HS-5 (cell line): ENCODE data around the gene PIGBOS1.
A peak's percentile ranks its signal among the peaks of the same experiment; 100 is the strongest.
"Not testable (repeated sequence)": the region's sequence is repeated elsewhere in the genome, so short reads cannot be mapped to it uniquely, and the experiment has no call there.

Source experiments
- DNase-seq: peaks from one replicate; pipeline ENCODE4 v3.0.0-alpha.2; 2012; ENCODE audit warnings: low read depth

The PIGBOS1 gene

DNA sequence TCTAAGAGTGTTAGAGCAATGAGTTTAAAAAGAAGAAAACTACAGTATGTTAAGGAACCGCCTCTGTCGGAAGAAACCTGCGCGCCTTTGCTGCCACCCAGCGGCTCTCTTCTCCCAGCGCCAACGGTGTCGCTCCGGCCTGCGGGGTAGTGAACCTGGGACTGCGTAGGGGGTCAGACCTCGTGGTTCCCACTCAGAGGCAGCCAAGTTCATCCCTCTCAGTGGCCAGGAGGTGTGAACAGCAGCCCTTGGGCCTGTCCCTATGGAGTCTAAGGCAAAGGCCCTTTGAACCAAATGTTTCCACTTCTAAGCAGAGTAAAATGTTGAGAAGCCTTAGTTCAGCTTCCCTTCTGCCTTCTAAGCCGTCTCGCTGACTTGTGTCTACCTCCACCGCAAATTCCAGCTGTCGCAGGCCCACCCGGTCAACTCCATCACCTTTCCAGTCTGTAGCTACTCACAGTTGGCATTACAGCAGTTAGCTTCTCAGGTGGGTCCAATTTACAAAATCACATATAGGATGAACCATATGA lies 28.3 kb downstream of the PIGBOS1 start:
- DNase-seq: no peak

DNA sequence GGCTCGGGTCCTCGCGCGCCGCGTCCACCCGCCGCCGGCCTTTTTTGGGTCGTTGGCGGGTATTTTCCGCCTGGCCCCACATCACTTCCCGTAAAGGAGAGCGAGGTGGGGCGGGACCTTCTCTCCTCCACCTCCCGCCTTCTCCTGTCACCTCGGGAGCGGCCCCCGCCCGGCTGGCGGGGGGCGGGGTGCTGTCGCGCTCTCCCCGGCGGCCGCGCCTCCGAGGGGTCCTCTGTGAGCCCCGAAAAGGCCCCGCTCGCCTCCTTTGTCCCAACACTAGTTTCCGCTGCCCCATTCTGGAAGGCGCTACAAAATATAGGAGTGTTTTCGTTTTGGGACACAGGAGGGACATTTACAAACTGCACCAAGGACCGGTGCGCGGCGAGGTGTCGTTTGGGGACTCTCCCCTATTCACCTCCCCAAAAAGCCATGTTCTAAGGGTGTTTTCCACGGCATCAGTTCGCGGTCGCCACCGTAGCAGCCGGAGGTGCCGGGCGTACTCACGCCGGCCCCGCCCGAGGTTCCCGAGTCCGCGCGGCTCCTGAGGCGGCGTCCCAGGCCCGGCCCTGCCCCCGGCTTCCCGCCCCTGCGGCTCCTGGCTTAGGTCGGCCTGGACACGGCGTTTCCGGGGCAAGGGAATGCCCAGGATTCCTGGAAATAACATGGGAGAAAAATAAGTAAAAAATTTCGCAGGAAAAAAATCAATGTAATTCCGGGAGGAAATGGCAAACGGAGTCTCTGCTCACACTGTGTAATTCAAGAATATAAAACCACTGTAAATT lies 29.0 kb downstream of the PIGBOS1 start, which contains the start of gene RAB27A:
RAB27A (minus strand) TSS at position 68 of the 782 bp plus-strand sequence. CDS start 54,879 bp downstream, outside the sequence.
- peak; percentile 64 for DNase-seq

DNA sequence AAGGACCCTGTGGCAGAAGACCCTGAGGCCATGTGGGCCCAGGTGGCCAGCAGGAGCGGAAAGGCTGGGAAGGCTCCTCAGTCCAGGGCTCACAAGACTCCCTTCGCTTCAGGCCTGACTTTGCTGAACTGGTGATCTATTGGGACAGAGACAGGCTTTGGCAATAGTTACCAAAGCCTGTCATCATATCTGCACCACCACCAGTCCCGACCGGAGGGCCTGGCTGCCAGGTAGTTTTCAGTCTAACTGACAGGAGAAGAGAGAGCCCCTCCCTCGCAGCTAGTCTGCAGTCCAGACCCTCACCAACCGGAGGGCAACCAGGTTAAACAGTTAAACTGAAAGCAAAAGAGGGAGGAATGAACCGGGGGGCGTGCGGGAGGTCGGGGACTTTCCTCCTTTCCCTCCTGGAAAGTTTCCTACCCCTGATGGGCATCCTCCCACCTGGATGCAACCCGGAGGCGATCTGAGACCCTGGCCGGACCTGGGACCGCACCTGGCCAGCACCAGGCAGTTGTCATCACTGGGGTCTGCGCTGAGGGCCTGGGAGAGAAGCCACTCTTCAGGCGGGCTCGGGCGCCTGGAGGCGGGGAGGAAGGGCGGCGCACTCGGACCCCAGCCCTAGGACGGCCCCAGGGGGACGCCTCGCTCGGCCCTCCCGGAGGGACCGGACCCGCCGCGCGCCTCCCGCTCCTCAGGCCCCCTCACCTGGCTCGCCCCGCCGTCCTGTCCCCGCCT lies 29.7 kb downstream of the PIGBOS1 start:
- no peak for DNase-seq

DNA sequence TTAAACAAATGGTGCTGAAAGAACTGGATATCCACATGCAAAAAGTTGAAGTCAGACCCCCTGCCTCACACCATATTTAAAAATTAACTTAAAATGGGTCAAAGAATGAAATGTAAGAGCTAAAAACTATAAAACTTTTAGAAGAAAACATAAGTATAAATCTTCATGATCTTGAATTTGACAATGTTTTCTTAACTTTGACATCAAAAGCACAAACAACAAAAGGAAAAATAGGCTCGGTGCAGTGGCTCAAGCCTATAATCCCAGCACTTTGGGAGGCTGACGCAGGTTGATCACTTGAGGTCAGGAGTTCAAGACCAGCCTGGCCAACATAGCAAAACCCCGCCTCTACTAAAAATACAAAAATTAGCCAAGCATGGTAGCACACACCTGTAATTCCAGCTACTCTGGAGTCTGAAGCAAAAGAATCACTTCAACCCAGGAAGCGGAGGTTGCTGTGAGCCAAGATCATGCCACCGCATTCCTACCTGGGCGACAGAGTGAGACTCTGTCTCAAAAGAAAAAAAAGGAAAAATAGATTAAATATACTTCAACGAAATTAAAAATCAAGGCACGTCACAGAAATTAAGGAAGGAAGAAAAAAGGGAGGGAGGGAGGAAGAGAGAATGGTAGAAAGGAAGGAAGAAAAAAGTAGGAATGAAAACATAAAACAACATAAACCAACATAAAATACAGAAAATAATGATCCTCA lies 30.8 kb downstream of the PIGBOS1 start:
- no peak for DNase-seq

DNA sequence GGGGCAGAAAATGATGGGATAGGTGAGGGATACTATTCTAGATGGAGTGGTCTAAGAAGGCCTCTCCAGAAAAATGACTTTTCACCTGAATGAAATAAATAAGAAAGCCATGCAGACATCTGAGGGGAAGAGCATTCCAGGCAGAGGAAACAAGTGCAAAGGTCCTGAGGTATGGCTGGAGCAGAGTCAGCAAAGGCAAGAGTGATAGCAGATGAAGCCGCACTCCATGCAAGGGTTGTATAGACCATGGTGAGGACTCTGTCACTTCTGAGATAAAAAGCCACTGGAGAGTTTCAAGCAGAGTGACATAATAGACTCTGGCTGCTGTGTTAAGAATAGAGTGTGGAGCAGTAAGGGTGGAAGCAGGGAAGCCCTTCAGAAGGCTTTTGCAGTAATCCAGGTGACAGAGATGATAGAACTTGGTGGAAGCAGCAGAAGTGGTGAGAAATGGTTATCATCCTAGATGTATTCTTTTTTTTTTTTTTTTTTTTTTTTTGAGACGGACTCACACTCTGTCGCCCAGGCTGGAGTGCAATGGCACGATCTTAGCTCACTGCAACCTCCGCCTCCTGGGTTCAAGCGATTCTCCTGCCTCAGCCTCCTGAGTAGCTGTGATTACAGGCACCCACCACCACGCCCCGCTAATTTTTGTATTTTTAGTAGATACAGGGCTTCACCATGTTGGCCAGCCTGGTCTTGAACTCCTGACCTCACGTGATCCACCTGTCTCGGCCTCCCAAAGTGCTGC lies 32.3 kb downstream of the PIGBOS1 start:
- not testable (repeated sequence) for DNase-seq

DNA sequence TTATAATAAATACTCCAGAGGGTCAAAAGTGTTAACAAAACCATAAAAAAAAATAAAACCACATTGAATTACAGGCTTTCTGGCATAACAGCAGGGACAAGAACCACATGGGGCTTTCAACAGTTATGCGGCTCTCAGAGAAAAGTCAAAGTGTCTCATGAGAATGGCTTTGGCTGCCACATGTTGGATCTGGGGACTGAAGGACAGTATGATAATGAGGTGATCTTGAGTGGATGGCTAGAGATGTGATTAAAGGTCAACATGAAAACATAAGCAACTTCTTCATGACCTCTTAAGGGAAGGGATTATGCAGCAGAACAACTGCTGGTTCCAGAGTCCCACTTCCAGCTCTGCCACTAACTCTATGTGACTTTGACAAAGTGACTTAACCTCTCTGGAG lies 34.5 kb downstream of the PIGBOS1 start:
- DNase-seq: no peak

DNA sequence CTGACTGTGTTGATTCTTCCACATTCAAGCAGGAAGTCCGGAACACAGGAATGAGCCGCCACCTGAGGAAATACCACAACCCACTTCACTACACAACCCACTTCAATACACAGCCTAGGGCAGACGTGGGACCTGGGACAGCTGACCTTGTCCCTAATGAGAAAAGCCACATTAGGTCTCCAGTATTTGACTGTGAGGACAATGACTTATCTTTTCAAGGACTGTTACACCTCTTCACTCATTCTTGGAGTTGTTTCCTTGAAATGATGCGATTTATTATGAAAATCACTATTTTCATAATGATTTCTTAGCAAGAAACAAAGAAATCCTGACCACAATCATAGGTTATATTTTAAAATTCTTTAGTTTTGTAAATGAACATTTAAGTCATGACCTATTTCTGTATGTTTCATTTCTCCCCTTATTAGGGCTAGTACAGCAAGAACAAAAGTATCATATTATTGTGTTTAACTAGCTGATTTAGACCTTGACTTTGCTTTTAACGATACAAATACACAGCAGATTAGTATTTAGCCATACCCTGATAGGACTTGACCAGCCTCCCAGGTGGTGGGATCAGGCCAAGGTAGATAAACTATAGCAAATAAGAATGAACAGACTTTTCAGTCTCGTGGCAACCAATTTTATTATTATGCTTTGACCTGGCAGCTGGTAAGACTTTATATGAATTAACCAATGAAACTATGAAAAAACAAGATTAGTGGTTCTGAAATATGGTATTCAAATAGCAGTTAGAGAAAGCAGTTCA lies 35.4 kb downstream of the PIGBOS1 start:
- DNase-seq: no peak

DNA sequence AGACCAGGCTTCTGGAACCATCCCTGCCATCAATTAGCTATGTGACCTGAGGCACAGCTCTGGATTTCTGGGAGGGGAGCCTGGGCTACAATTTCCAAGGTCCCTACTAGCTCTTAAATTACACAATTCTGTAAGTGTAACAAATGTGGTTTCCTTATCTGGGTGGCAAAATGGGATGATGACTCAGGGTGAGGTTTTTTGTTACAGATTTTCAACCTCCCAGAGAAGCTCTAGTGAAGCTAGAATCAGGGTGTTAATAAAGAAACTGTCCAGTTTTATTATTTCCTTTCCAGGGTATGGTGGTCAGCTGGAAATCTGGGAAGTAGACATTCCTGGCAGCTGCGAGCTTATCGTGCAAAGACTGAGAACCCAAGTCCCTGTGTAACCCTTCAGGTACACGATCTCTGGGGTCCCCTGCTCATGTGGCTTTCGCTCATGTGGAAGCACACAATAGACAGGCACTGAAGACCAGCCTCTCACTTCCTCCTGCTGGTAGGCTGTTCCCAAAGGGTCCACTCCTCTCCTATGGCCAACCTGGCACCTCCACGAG lies 36.6 kb downstream of the PIGBOS1 start:
- peak; percentile 68 for DNase-seq

DNA sequence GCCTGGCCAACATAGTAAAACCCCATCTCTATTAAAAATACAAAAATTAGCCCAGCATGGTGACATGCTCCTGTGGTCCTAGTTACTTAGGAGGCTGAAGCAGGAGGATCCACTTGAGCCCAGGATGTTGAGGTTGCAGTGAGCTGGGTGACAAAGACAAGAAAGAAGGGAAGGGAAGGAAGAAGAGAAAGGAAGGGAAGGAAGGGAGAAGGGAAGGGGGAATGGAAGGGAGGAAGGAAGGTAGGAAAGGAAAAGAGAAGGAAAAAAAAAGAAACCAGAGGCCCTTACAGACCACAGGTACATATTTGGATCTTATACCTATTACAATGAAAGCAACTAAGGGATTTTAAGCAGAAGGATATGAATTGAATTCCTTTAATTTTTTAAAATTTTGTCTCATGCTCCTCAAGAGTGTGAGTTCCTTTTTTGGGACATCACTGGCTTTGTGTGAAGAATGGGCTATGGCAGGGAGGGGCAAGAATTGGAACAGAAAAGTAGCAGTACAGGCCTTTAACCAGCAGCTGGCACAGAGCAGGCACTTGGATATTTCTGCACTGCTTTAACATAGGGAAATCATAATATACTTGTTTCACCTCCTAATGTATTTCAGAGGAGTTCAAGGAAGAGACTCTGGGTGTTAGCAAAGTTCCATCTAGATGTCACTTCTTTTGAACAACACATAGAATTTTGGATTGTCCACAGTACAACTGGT lies 37.2 kb downstream of the PIGBOS1 start:
- DNase-seq: no peak

DNA sequence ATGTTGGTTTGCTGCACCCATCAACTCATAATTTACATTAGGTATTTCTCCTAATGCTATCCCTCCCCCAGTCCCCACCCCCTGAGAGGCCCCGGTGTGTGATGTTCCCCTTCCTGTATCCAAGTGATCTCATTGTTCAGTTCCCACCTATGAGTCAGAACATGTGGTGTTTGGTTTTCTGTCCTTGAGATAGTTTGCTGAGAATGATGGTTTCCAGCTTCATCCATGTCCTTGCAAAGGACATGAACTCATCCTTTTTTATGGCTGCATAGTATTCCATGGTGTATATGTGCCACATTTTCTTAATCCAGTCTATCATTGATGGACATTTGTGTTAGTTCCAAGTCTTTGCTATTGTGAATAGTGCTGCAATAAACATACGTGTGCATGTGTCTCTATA lies 38.3 kb downstream of the PIGBOS1 start:
- DNase-seq: not testable (repeated sequence)

DNA sequence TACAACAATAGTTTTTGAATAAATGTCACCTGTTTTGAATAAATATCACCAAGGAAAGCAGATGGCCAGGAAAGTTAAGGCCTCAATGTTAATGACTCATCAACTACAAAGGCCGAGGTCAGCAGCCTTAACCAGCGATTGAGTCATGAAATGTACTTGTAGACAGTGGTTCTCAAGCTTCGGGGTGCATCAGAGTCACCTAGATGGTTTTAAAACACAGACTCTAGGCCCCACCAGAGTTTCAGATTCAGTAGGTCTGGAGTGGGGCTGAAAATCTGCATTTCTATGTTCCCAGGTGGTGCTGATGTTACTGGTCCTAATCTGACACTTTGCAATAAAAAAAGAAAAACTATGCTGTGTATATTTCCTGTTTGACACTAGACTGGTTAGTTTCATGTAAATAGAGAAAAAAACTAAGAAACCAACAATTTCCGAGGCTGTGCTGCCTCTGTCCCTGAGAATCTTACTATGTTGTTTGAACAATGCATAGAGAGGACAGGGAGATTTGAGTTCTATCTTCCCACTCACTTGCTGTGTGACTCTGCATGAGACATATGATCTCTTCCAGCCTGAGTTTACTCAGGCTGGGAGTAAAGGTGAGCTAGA lies 39.1 kb downstream of the PIGBOS1 start:
- peak; percentile 80 for DNase-seq

DNA sequence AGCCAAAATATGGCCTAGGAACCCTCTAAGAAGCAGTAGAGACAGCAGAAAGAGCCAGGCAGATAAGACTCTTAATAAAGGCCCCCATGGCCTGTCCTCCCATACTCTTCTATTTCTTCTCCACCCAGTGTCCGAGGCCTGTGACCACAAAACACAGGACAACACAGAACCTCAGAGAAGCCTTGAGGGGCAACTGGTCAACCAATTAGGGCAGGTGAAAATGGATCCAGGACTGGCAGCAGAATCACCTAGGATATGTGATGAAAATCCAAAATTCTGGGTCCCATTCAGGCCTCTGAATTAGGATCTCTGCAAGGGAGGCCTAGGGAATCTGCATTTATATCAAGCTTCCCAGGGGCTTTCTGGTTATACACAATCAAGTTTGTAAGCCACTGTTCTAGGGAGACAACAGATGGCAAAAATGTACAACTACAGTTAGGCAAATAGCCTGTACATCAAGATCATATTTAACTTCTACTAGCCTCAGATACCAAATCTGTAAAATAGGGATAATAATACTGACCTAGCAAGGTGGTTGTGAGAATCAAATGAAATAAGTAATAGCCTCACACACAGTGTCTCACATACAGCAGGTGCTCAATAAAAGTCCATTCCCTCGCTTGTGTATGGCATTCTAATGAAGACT lies 39.7 kb downstream of the PIGBOS1 start:
- no peak for DNase-seq

DNA sequence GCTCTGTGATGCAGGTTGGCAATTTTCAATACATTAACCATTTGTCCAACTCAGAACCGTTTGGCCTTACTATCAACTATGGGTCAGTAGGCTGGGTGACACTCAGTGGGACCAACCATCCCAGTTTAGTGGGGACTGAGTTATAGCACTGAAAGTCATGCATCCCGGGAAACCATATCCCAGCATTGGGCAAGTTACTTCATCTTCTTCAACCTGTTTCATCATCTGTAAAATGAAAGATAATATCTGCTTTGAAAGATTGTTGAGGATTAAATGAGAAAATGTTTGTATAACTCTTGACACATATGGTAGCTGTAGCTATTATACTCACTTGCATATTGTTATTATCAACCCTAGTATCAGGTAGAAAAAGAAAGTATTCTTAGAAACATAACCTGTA lies 41.2 kb downstream of the PIGBOS1 start:
- no peak for DNase-seq

DNA sequence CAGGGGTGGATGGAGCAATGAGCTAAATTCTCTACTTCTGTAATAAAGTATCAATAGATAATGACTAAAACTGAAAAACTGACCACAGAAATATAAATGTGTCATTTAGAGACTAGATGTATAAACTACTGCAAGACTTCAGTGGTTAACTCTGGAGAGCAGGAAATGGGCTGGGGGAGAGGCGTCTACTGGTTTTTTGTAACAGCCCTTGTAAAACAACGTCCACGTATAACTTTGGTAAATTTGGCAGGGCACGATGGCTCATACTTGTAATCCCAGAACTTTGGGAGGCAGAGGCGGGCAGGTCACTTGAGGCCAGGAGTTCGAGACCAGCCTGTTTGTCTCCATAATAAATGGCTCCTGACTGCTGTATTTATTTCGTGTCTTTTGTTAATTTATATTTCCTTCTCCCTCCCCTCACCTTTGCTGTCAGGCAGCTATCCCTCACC lies 41.8 kb downstream of the PIGBOS1 start:
- no peak for DNase-seq

DNA sequence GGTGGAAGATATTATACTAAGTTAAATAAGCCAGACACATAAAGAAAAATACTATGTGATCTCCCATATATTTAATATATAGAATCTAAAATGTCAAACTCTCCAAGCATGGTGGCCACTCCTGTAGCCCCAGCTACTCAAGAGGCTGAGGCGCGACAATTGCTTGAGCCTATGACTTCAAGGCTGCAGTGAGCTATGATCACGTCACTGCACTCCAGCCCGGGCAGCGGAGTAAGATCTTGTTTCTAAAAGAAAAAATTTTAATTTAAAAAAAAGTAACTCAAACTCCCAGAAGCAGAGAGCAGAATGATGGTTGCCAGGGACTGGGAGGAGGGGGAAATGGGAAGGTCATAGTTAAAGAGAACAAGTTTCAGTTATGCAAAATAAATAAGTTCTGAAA lies 42.6 kb downstream of the PIGBOS1 start:
- DNase-seq: no peak

DNA sequence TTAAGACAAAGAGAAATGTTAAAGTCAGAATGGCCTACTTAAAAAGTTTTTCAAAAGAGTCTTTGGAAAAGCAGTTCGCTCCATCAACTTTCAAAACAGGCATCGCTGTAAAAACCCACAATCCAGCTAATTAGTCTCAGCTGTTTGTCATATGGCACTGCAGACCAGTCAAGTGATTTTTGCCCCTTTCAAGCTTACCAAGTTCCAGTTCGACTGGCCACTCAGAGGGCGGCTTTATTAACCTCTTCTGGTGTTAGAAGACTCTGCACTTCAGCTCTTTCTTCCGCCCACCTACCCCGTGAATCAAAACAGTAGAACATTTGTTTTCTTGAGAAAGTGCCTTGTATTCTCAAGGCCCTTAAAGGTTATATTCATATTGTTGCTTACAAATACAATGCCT lies 48.6 kb downstream of the PIGBOS1 start:
- DNase-seq: no peak

DNA sequence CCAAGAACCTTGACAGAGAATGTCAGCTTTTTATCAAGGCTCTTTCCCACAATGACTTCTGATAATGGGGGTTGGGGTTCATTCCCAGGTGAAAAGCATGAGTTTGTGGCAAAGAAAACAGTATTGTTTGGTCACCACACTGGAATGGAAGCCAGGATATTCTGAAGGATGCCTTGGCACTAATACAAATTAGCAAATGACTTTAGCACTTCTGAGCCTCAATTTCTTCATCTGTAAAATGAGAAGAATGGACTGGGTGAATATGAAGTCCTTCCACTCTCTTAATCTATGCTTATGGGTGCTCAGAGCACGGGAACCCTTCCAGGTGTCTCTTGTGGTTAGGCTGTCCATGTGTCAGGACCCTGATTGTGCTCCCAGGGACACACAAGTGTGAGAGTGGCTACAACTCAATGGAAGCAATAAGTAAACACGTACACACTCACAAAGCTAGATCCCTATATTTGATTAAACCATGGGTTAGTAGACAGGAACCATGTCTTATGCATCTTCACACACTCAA lies 50.7 kb downstream of the PIGBOS1 start:
- no peak for DNase-seq

DNA sequence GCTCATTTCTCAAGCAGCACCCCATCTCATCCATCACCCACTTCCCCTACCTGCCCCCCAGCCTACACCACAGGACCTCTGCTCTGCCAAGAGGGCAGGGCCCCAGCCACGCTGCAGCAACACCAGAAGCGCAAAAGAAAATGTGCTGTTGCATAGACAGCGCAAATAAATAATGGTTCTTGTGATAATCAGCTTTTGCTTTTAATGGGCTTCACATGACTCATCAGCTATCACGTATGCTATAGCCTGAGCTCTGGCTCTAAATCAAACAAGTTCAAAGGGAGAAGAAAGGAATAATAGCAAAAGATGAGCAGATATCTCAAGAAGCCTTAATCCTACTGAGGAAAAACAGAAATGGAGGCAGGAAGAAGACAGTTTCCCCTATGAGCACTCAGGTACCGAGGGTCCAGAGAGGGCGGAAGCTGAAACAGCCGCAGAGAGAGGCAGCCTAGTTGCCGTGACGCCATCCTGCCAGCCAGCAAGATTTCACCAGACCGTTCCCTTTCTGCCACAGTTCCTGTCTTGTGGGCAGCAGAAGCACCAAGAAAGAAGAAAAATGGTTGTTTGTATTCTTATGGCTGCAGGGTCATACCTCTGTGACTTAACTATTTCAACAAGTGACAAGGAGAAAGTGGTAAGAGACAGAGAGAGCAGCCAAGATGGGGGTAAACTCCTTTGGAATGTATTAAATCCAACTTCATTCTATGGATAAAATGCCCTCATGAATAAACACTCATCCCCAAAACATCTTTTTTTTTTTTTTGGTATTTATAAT lies 51.3 kb downstream of the PIGBOS1 start:
- DNase-seq: no peak
